MCF 10A (cell line): ENCODE measurements around the gene ESPNL. TPM values are rescaled to one million over a fixed set of nuclear protein-coding genes. Genes with fewer than 3 reads are reported as not detected.

Experiments used
- BruUV-seq: library from RNA; stranded (reverse); fragments of 400-500 nt; replicated peaks from 2 replicates; lab custom pipeline; 2021; lab: Mats Ljungman, UMichigan
- CTCF ChIA-PET: fragments of 300-600 bp; sonication (Branson Sonifier 250); formaldehyde crosslinking; extraction: SDS; loops from one replicate; lab custom pipeline; 2021; ENCODE audit warnings: antibody characterized with exemption, inconsistent platforms; lab: Yijun Ruan, JAX
- POLR2A ChIA-PET: fragments of 300-600, 350-650 bp; sonication (Branson Sonifier 250); formaldehyde crosslinking; extraction: SDS; loops from one replicate; lab custom pipeline; 2020; ENCODE audit warnings: antibody characterized with exemption, inconsistent platforms; lab: Yijun Ruan, JAX
- DNase-seq: peaks from one replicate; pipeline ENCODE4 v3.0.0-alpha.2; 2018; ENCODE audit not compliant: unreplicated experiment
- H3K27ac Mint-ChIP-seq: one replicate; pipeline ENCODE4 v1.8.0; 2022; ENCODE audit warnings: mild to moderate bottlenecking, low read depth, mixed read lengths; ENCODE audit not compliant: unreplicated experiment
- H3K27me3 Mint-ChIP-seq: one replicate; pipeline ENCODE4 v1.8.0; 2022; ENCODE audit warnings: mixed read lengths; ENCODE audit not compliant: insufficient read depth, unreplicated experiment
- H3K36me3 Mint-ChIP-seq: one replicate; pipeline ENCODE4 v1.8.0; 2022; ENCODE audit warnings: mild to moderate bottlenecking, moderate library complexity, mixed read lengths; ENCODE audit not compliant: insufficient read depth, unreplicated experiment
- H3K4me1 Mint-ChIP-seq: one replicate; pipeline ENCODE4 v1.8.0; 2022; ENCODE audit warnings: mixed read lengths; ENCODE audit not compliant: insufficient read depth, unreplicated experiment
- H3K4me3 Mint-ChIP-seq: one replicate; pipeline ENCODE4 v1.8.0; 2022; ENCODE audit warnings: mild to moderate bottlenecking, moderate library complexity, mixed read lengths; ENCODE audit not compliant: unreplicated experiment
- H3K9me3 Mint-ChIP-seq: one replicate; pipeline ENCODE4 v1.8.0; 2022; ENCODE audit warnings: mixed read lengths; ENCODE audit not compliant: unreplicated experiment
- CTCF ChIP-seq: fragments of 200-600 bp; IDR thresholded peaks from one replicate; pipeline ENCODE4 v1.8.0; 2022; ENCODE audit warnings: antibody characterized with exemption, mild to moderate bottlenecking; ENCODE audit not compliant: unreplicated experiment
- intact Hi-C: fragments of 100-400 bp; cut with micrococcal nuclease; formaldehyde crosslinking; loops from 2 replicates; pipeline ENCODE4 v1.14.1; 2022
- total RNA-seq: library from RNA; stranded (reverse); gene quantifications from 2 replicates; pipeline ENCODE4 v1.2.3, GENCODE V29; 2022

Gene ESPNL
- total RNA-seq, 1 experiment from 2014 or later = not detected

- no peak overlapping the region for H3K27ac Mint-ChIP-seq
- H3K36me3 Mint-ChIP-seq = peaks cover 60% of the 10 kb centered on the region
- ChIA-PET CTCF (no interaction called here), POLR2A (no interaction called here)
- peaks cover 25% of the 10 kb centered on the region for H3K4me1 Mint-ChIP-seq
- no peak for TF ChIP-seq CTCF
- DNase-seq = peak; percentile 18
- H3K9me3 Mint-ChIP-seq = peaks cover 12% of the 10 kb centered on the region
- H3K4me3 Mint-ChIP-seq = no peak overlapping the region
- no peaks in the 10 kb centered on the region for H3K27me3 Mint-ChIP-seq
- intact Hi-C loops = no loop called here
- BruUV-seq = no TSS peak
These were observed 20.2 kb upstream of the ESPNL start for GRCh38 chr2:238079874-238080327.

- BruUV-seq = no TSS peak
These were observed 19.6 kb upstream of the ESPNL start for GRCh38 chr2:238080518-238080917.

GRCh38 chr2:238081150-238081549 lies 19.0 kb upstream of the ESPNL start:
- Mint-ChIP-seq H3K27me3 (no peaks in the 10 kb centered on the region), H3K36me3 (peaks cover 59% of the 10 kb centered on the region), H3K4me1 (peaks cover 25% of the 10 kb centered on the region), H3K4me3 (no peak overlapping the region), H3K9me3 (peaks cover 12% of the 10 kb centered on the region), H3K27ac (no peak overlapping the region)
- ChIA-PET CTCF (interaction anchor here (0.6 kb wide), 2 partner anchors 71 to 323 kb away, joined by 3 to 4 read pairs; no protein-coding TSS in a partner anchor), POLR2A (interaction anchor here (1.4 to 1.5 kb wide), 3 partner anchors 16 to 121 kb away, joined by 3 to 5 read pairs (median 4); partner anchors contain the start of gene SCLY)
- intact Hi-C loops = no loop called here
- no peak for TF ChIP-seq CTCF
- no peak for DNase-seq
- BruUV-seq = no TSS peak

More at GRCh38 chr2:238080518-238080917, 19.6 kb upstream of the ESPNL start:
- peaks cover 25% of the 10 kb centered on the region for H3K4me1 Mint-ChIP-seq
- H3K27me3 Mint-ChIP-seq = no peaks in the 10 kb centered on the region
- intact Hi-C loops = no loop called here
- no peak overlapping the region for H3K27ac Mint-ChIP-seq
- CTCF ChIA-PET = interaction anchor here (0.6 to 0.7 kb wide), 2 partner anchors 195 to 323 kb away, joined by 3 read pairs; no protein-coding TSS in a partner anchor
- no peak for DNase-seq
- no peak for TF ChIP-seq CTCF
- POLR2A ChIA-PET = interaction anchor here (1.4 to 1.5 kb wide), 2 partner anchors 16 to 20 kb away, joined by 3 to 4 read pairs; partner anchors contain the start of gene SCLY
- peaks cover 12% of the 10 kb centered on the region for H3K9me3 Mint-ChIP-seq
- H3K4me3 Mint-ChIP-seq = no peak overlapping the region
- peaks cover 60% of the 10 kb centered on the region for H3K36me3 Mint-ChIP-seq

GRCh38 chr2:238081561-238081960 lies 18.6 kb upstream of the ESPNL start:
- intact Hi-C loops = no loop called here
- ChIA-PET CTCF (interaction anchor here (0.5 to 0.6 kb wide), 2 partner anchors 72 to 470 kb away, joined by 3 to 4 read pairs; no protein-coding TSS in a partner anchor), POLR2A (interaction anchor here (0.6 to 1.5 kb wide), 4 partner anchors 17 to 121 kb away, joined by 3 to 5 read pairs (median 4); partner anchors contain the start of gene SCLY)
- Mint-ChIP-seq H3K27me3 (no peaks in the 10 kb centered on the region), H3K4me1 (peaks cover 23% of the 10 kb centered on the region), H3K36me3 (peaks cover 55% of the 10 kb centered on the region), H3K4me3 (no peak overlapping the region), H3K9me3 (peaks cover 12% of the 10 kb centered on the region), H3K27ac (no peak overlapping the region)
- TF ChIP-seq CTCF = no peak
- no peak for DNase-seq
- BruUV-seq = no TSS peak
